Esophagus muscularis mucosa (tissue), 4 donors: ENCODE measurements around the gene CCT6A. TPM values are rescaled to one million over a fixed set of nuclear protein-coding genes. Genes with fewer than 3 reads are reported as not detected.
A peak's percentile ranks its signal among the peaks of the same experiment; 100 is the strongest.

Experiments
- DNase-seq: peaks from one replicate; pipeline ENCODE4 v3.0.0-alpha.2; 2017; ENCODE audit errors: extremely low spot score
- H3K27ac ChIP-seq, 4 donors: fragments of 200-600 bp; sonication (generic); replicated peaks in 1 of 4; 1 replicate in 3 of 4; 2 replicates in 1 of 4; pipeline ENCODE4 v1.5.1; 2016 to 2019; ENCODE audit warnings: mild to moderate bottlenecking in 1 of 4
- H3K27me3 ChIP-seq, 4 donors: fragments of 200-600 bp; sonication (generic); one replicate each; pipeline versions ENCODE4 v1.5.1 to v1.6.0; 2016 to 2019
- H3K36me3 ChIP-seq, 4 donors: fragments of 200-600 bp; sonication (generic); one replicate each; pipeline ENCODE4 v1.5.1; 2016 to 2019
- H3K4me1 ChIP-seq, 4 donors: fragments of 200-600 bp; sonication (generic); one replicate each; pipeline ENCODE4 v1.5.1; 2016 to 2019
- H3K4me3 ChIP-seq, 4 donors: fragments of 200-600 bp; sonication (generic); 1 replicate in 2 of 4; 2 replicates in 2 of 4; pipeline ENCODE4 v1.5.1; 2016 to 2019; ENCODE audit warnings: mild to moderate bottlenecking in 4 of 4, moderate library complexity in 1 of 4
- H3K9me3 ChIP-seq, 4 donors: fragments of 200-600 bp; sonication (generic); 1 replicate in 3 of 4; 2 replicates in 1 of 4; pipeline ENCODE4 v1.5.1; 2016 to 2019
- CTCF ChIP-seq, 3 experiments: fragments of 200-600 bp in 2 of 3; fragments of 450-650 bp in 1 of 3; sonication (generic) in 2 of 3; IDR thresholded peaks; one replicate each; pipeline ENCODE4 v1.5.1; 2017 to 2019; ENCODE audit warnings: antibody characterized with exemption in 3 of 3, mild to moderate bottlenecking in 2 of 3, moderate library complexity in 1 of 3
- EP300 ChIP-seq: sonication (generic); formaldehyde crosslinking; IDR thresholded peaks from one replicate; pipeline ENCODE4 v1.6.1; 2017; ENCODE audit warnings: antibody characterized with exemption
- POLR2A ChIP-seq: fragments of 450-650 bp; IDR thresholded peaks from one replicate; pipeline ENCODE4 v1.6.1; 2017; ENCODE audit warnings: antibody characterized with exemption, moderate library complexity, mild to moderate bottlenecking, low read depth
- POLR2AphosphoS5 ChIP-seq, 2 donors: sonication (generic); formaldehyde crosslinking; IDR thresholded peaks; one replicate each; pipeline ENCODE4 v1.6.1; 2017; ENCODE audit warnings: antibody characterized with exemption in 2 of 2
- WGBS: methylation state at CpG from one replicate; pipeline ENCODE4 v1.1.5; 2018; 5-methylcytosine and 5-hydroxymethylcytosine counted together
- intact Hi-C: fragments of 100-400 bp; cut with DNase I; formaldehyde crosslinking; loops from one replicate; pipeline ENCODE4 v1.15.1; 2023
- total RNA-seq, 4 donors: library from RNA; depleted of rRNA; stranded (reverse); fragments of >200 nt; gene quantifications; one replicate each; pipeline versions ENCODE4 v1.1.0 to v1.2.1, GENCODE V29; 2016

The CCT6A gene
- total RNA-seq, 4 donors from 2014 or later, result 86.6 to 104 (median 87.9) TPM

GRCh38 chr7:56051053-56051338 is 569 bp upstream of the CCT6A start:
- peak overlapping the region; percentile 87 to 97 (median 96) for H3K4me3 ChIP-seq
- intact Hi-C loops, result loop anchor here (10.0 kb wide), 1 partner anchor 86 kb away; the partner anchor contains the start of gene NIPSNAP2
- WGBS, result 2% methylated on average over 7 of the region's 9 CpGs
- no peaks in the 10 kb centered on the region for H3K9me3 ChIP-seq
- H3K27ac ChIP-seq, result peak overlapping the region; percentile 93 to 99 (median 95)
- H3K36me3 ChIP-seq, result peaks cover 7 to 34% (median 27%) of the 10 kb centered on the region in 4 donors
- H3K27me3 ChIP-seq, result no peaks in the 10 kb centered on the region
- TF ChIP-seq POLR2A (no peak), CTCF (IDR thresholded peaks at IDR 0.05) (no peak), EP300 (no peak), POLR2AphosphoS5 (IDR thresholded peaks at IDR 0.05) (no peak)
- H3K4me1 ChIP-seq, result peaks cover 26 to 86% (median 62%) of the 10 kb centered on the region in 4 donors
- DNase-seq, result no peak

- no peak for DNase-seq
- intact Hi-C loops, result loop anchor here (10.0 kb wide), 1 partner anchor 89 kb away; the partner anchor contains the start of gene NIPSNAP2
- Histone ChIP-seq H3K4me3 (no peak overlapping the region), H3K36me3 (peaks cover 31 to 57% (median 51%) of the 10 kb centered on the region in 4 donors), H3K27ac (peak overlapping the region in 3 of 4 donors; percentile 5 to 39 (median 32)), H3K4me1 (peaks cover 26 to 62% (median 38%) of the 10 kb centered on the region in 4 donors), H3K9me3 (no peaks in the 10 kb centered on the region), H3K27me3 (no peaks in the 10 kb centered on the region)
- WGBS, result 90% methylated on average over 9 of the region's 9 CpGs
- TF ChIP-seq EP300, result no peak
Observed at GRCh38 chr7:56053379-56053778, 1.8 kb downstream of the CCT6A start.

- 77% methylated on average over 2 of the region's 2 CpGs for WGBS
- no peak overlapping the region for H3K27ac ChIP-seq
- intact Hi-C loops, result loop anchor here (10.0 kb wide), 1 partner anchor 89 kb away; the partner anchor contains the start of gene NIPSNAP2
- H3K27me3 ChIP-seq, result no peaks in the 10 kb centered on the region
- TF ChIP-seq EP300, result no peak
- no peak for TF ChIP-seq CTCF (IDR thresholded peaks at IDR 0.05)
- no peak for TF ChIP-seq POLR2AphosphoS5 (IDR thresholded peaks at IDR 0.05)
- no peak for TF ChIP-seq POLR2A
- DNase-seq, result no peak
- H3K36me3 ChIP-seq, result peaks cover 37 to 64% (median 57%) of the 10 kb centered on the region in 4 donors
- no peaks in the 10 kb centered on the region for H3K9me3 ChIP-seq
- H3K4me3 ChIP-seq, result no peak overlapping the region
- H3K4me1 ChIP-seq, result peaks cover 26 to 56% (median 32%) of the 10 kb centered on the region in 4 donors
Observed at GRCh38 chr7:56053993-56054392, 2.4 kb downstream of the CCT6A start.

- H3K36me3 ChIP-seq, result peaks cover 34 to 61% (median 59%) of the 10 kb centered on the region in 4 donors
- H3K9me3 ChIP-seq, result no peaks in the 10 kb centered on the region
- no peak for TF ChIP-seq POLR2AphosphoS5 (IDR thresholded peaks at IDR 0.05)
- TF ChIP-seq CTCF (IDR thresholded peaks at IDR 0.05), result no peak
- no peak for TF ChIP-seq EP300
- no peak for TF ChIP-seq POLR2A
- intact Hi-C loops, result no loop called here
- H3K27me3 ChIP-seq, result no peaks in the 10 kb centered on the region
- no peak for DNase-seq
- H3K4me3 ChIP-seq, result no peak overlapping the region
- H3K27ac ChIP-seq, result peak overlapping the region in 1 of 4 donors; percentile 96
- peaks cover 12 to 18% (median 15%) of the 10 kb centered on the region in 4 donors for H3K4me1 ChIP-seq
- WGBS, result 85% methylated on average over 2 of the region's 2 CpGs
Observed at GRCh38 chr7:56062382-56062781, 10.8 kb downstream of the CCT6A start.

- DNase-seq, result no peak
- peaks cover 12 to 18% (median 15%) of the 10 kb centered on the region in 4 donors for H3K4me1 ChIP-seq
- H3K36me3 ChIP-seq, result peaks cover 23 to 54% (median 51%) of the 10 kb centered on the region in 4 donors
- 64% methylated on average over 7 of the region's 7 CpGs for WGBS
- intact Hi-C loops, result no loop called here
- peak overlapping the region; percentile 86 to 96 (median 92) for H3K27ac ChIP-seq
- peak overlapping the region; percentile 72 to 90 (median 80) for H3K4me3 ChIP-seq
- no peaks in the 10 kb centered on the region for H3K9me3 ChIP-seq
- TF ChIP-seq CTCF (IDR thresholded peaks at IDR 0.05) (no peak), POLR2AphosphoS5 (IDR thresholded peaks at IDR 0.05) (no peak), POLR2A (no peak), EP300 (no peak)
- no peaks in the 10 kb centered on the region for H3K27me3 ChIP-seq
Observed at GRCh38 chr7:56063500-56063881, 11.9 kb downstream of the CCT6A start.
